Neural progenitor cell (in vitro differentiated cells): Measurements from ENCODE around the gene ZNF710. TPM values are rescaled to one million over a fixed set of nuclear protein-coding genes. Genes with fewer than 3 reads are reported as not detected.

Experiments
- DNase-seq: peaks from one replicate; pipeline ENCODE4 v3.0.0-alpha.2; 2016; ENCODE audit warnings: low spot score
- H2AFZ ChIP-seq: fragments of 200-600 bp; sonication (generic); replicated peaks from 2 replicates; pipeline ENCODE4 v1.6.1; 2016; ENCODE audit warnings: antibody characterized with exemption
- H3F3A ChIP-seq: fragments of 200-600 bp; sonication (generic); 2 replicates; pipeline ENCODE4 v1.6.1; 2016; ENCODE audit warnings: antibody characterized with exemption, low read depth
- H3K27ac ChIP-seq: fragments of 200-600 bp; sonication (generic); 2 replicates; pipeline ENCODE4 v1.5.1; 2016; ENCODE audit warnings: mild to moderate bottlenecking
- H3K27me3 ChIP-seq: fragments of 200-600 bp; sonication (generic); 2 replicates; pipeline ENCODE4 v1.6.1; 2016; ENCODE audit warnings: mild to moderate bottlenecking, moderate library complexity
- H3K36me3 ChIP-seq: fragments of 200-600 bp; sonication (generic); 2 replicates; pipeline ENCODE4 v1.5.1; 2016
- H3K4me1 ChIP-seq: fragments of 200-600 bp; sonication (generic); 2 replicates; pipeline ENCODE4 v1.6.1; 2016; ENCODE audit warnings: mixed run types
- H3K4me2 ChIP-seq: fragments of 200-600 bp; sonication (generic); 2 replicates; pipeline ENCODE4 v1.6.1; 2016
- H3K4me3 ChIP-seq: fragments of 200-600 bp; sonication (generic); 2 replicates; pipeline ENCODE4 v1.5.1; 2016
- H3K79me2 ChIP-seq: fragments of 200-600 bp; sonication (generic); 2 replicates; pipeline ENCODE4 v1.6.1; 2016; ENCODE audit warnings: low read depth
- H3K9ac ChIP-seq: fragments of 200-600 bp; sonication (generic); 2 replicates; pipeline ENCODE4 v1.6.1; 2016
- H3K9me3 ChIP-seq: fragments of 200-600 bp; sonication (generic); 2 replicates; pipeline ENCODE4 v1.5.1; 2016; ENCODE audit warnings: low read depth
- H4K20me1 ChIP-seq: fragments of 200-600 bp; sonication (generic); 2 replicates; pipeline ENCODE4 v1.6.1; 2016; ENCODE audit warnings: low read depth
- H3K27ac Mint-ChIP-seq: 3 replicates; pipeline ENCODE4 v1.8.0; 2021; ENCODE audit warnings: mixed read lengths
- H3K27me3 Mint-ChIP-seq: 2 replicates; pipeline ENCODE4 v1.8.0; 2022; ENCODE audit warnings: low read depth, mild to moderate bottlenecking, inconsistent platforms, moderate library complexity, mixed read lengths; ENCODE audit not compliant: insufficient read depth
- H3K36me3 Mint-ChIP-seq: 3 replicates; pipeline ENCODE4 v1.8.0; 2021; ENCODE audit warnings: mixed read lengths
- H3K4me1 Mint-ChIP-seq: 3 replicates; pipeline ENCODE4 v1.8.0; 2021; ENCODE audit warnings: mixed read lengths
- H3K4me3 Mint-ChIP-seq: 3 replicates; pipeline ENCODE4 v1.8.0; 2021; ENCODE audit warnings: mild to moderate bottlenecking, moderate library complexity, mixed read lengths
- H3K9me3 Mint-ChIP-seq: 3 replicates; pipeline ENCODE4 v1.8.0; 2020; ENCODE audit warnings: mixed read lengths
- EZH2 ChIP-seq: fragments of 200-600 bp; sonication (generic); IDR thresholded peaks from 2 replicates; pipeline ENCODE4 v1.6.1; 2017; ENCODE audit warnings: antibody characterized with exemption, mild to moderate bottlenecking, moderate library complexity
- EZH2phosphoT487 ChIP-seq: fragments of 200-600 bp; sonication (generic); IDR thresholded peaks from 2 replicates; pipeline ENCODE4 v1.6.1; 2017; ENCODE audit warnings: antibody characterized with exemption
- total RNA-seq: library from RNA; depleted of rRNA; stranded (reverse); fragments of >200 nt; gene quantifications from 2 replicates; pipeline ENCODE4 v1.2.3, GENCODE V29; 2015; ENCODE audit warnings: low replicate concordance
- TF ChIP-seq, protein P1 (sequence below): fragments of 200-600 bp; sonication (generic); IDR thresholded peaks from 2 replicates; pipeline ENCODE4 v1.5.1; 2017; ENCODE audit warnings: antibody characterized with exemption, mild to moderate bottlenecking

ZNF710 gene
- total RNA-seq, 1 donor from 2014 or later = 14.9 TPM

DNA sequence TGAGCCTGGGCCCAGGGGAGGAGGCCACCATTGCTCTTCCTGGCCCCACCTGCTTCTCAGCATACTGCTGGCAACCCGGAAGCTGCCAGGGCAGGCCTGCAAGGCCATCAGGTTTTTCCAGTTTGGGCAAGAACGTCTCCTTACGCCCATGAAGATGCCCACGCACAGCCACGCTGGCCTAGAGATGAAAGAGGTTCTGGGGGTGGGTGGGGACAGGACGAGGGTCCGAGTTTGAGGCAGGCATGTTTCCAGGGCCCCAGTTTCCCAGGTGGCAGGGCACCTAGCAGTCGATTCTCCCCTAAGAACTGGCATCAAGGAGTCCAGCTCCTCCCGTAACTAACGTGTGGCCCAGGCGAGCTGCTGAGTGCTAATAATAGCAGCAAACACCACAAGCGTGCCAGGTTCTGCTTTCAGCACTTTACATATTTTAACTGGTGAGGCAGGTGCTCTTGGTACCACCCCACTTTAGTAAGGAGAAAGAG, 45.8 kb downstream of the ZNF710 start:
- H3K27ac ChIP-seq = no peak overlapping the region
- H3F3A ChIP-seq = peaks cover 21% of the 10 kb centered on the region
- DNase-seq = no peak

DNA sequence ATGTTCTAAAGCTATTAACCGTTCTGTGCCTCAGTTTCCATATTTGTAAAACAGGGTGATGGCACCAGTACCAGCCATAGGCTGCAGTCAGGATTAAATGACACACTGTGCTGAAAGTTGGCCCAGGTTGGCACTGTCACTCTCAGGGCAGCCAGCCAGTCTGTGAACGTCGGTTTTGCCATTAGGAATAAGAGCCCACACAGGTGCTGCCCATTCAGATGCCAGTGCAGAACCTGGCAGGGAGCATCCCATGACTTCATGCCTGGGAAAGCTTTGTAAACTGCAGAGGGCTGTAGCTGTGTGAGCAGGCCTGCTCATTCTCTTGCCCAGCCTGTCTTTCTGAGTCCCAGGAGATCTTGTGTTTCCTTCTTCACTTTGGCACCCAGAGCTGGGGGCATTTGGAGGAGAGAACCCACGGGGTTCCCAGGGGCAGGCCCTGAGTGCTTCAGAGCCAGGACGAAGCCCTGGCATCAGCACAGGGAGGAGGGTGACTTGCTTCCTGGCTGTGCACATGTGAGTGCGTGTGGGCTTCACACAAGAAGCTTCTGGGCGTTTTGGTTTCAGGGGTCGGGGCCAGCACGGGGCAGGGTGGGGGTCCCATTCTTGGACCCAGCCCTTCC, 46.9 kb downstream of the ZNF710 start:
- H3K4me1 Mint-ChIP-seq = peaks cover 51% of the 10 kb centered on the region
- no peak overlapping the region for H3K27ac ChIP-seq
- no peak overlapping the region for H3K9ac ChIP-seq
- no peak for DNase-seq
- no peak overlapping the region for H2AFZ ChIP-seq
- peaks cover 82% of the 10 kb centered on the region for H3K79me2 ChIP-seq
- H4K20me1 ChIP-seq = peaks cover 8% of the 10 kb centered on the region
- H3K27me3 ChIP-seq = no peaks in the 10 kb centered on the region
- H3K4me1 ChIP-seq = peaks cover 15% of the 10 kb centered on the region
- no peaks in the 10 kb centered on the region for H3K27me3 Mint-ChIP-seq
- H3K27ac Mint-ChIP-seq = no peak overlapping the region
- H3K36me3 ChIP-seq = no peaks in the 10 kb centered on the region
- no peaks in the 10 kb centered on the region for H3K9me3 Mint-ChIP-seq
- no peaks in the 10 kb centered on the region for H3K9me3 ChIP-seq
- TF ChIP-seq EZH2 (no peak), EZH2phosphoT487 (no peak)
- TF ChIP-seq, protein P1, sequence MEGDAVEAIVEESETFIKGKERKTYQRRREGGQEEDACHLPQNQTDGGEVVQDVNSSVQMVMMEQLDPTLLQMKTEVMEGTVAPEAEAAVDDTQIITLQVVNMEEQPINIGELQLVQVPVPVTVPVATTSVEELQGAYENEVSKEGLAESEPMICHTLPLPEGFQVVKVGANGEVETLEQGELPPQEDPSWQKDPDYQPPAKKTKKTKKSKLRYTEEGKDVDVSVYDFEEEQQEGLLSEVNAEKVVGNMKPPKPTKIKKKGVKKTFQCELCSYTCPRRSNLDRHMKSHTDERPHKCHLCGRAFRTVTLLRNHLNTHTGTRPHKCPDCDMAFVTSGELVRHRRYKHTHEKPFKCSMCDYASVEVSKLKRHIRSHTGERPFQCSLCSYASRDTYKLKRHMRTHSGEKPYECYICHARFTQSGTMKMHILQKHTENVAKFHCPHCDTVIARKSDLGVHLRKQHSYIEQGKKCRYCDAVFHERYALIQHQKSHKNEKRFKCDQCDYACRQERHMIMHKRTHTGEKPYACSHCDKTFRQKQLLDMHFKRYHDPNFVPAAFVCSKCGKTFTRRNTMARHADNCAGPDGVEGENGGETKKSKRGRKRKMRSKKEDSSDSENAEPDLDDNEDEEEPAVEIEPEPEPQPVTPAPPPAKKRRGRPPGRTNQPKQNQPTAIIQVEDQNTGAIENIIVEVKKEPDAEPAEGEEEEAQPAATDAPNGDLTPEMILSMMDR = no peak
- H3K4me2 ChIP-seq = no peak overlapping the region
- no peak overlapping the region for H3K4me3 Mint-ChIP-seq
- peaks cover 6% of the 10 kb centered on the region for H3K36me3 Mint-ChIP-seq
- no peak overlapping the region for H3K4me3 ChIP-seq
- peaks cover 14% of the 10 kb centered on the region for H3F3A ChIP-seq

More for the DNA sequence above, 45.8 kb downstream of the ZNF710 start:
- H3K9me3 ChIP-seq = no peaks in the 10 kb centered on the region
- Mint-ChIP-seq H3K27me3 (no peaks in the 10 kb centered on the region), H3K4me3 (no peak overlapping the region), H3K36me3 (peaks cover 4% of the 10 kb centered on the region), H3K27ac (peak overlapping the region; percentile 57), H3K9me3 (no peaks in the 10 kb centered on the region), H3K4me1 (peaks cover 48% of the 10 kb centered on the region)
- H4K20me1 ChIP-seq = peaks cover 4% of the 10 kb centered on the region
- peaks cover 76% of the 10 kb centered on the region for H3K79me2 ChIP-seq
- peaks cover 22% of the 10 kb centered on the region for H3K4me1 ChIP-seq
- no peak for TF ChIP-seq EZH2phosphoT487
- no peak for TF ChIP-seq EZH2
- TF ChIP-seq, protein P1 = no peak
- H2AFZ ChIP-seq = no peak overlapping the region
- H3K4me2 ChIP-seq = no peak overlapping the region
- no peaks in the 10 kb centered on the region for H3K36me3 ChIP-seq
- no peak overlapping the region for H3K4me3 ChIP-seq
- H3K27me3 ChIP-seq = no peaks in the 10 kb centered on the region
- no peak overlapping the region for H3K9ac ChIP-seq

DNA sequence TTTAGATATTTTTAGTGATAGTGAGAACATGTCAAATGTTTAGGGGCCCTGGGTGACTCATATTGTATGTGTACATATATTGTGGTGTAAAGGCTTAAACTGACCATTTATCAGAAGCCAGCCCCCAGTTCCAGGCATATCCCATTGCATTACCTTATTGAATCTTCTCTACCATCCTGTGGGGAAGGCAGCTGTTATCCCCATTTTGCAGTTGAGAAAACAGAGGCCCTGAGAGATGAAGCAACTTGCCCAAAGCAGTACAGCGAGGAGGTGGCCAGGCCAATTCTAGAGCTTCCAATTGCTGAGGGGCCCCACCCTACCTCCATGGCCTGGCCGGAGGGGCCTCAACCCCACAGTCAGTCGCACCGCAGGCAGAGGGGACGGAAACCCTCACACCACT, 47.9 kb downstream of the ZNF710 start:
- Histone ChIP-seq H3K27ac (no peak overlapping the region), H3K27me3 (no peaks in the 10 kb centered on the region), H3K4me3 (no peak overlapping the region), H3K9me3 (no peaks in the 10 kb centered on the region), H2AFZ (no peak overlapping the region), H3F3A (peaks cover 12% of the 10 kb centered on the region), H3K36me3 (no peaks in the 10 kb centered on the region), H3K4me2 (no peak overlapping the region), H4K20me1 (peaks cover 18% of the 10 kb centered on the region), H3K79me2 (peaks cover 91% of the 10 kb centered on the region), H3K9ac (no peak overlapping the region), H3K4me1 (peaks cover 16% of the 10 kb centered on the region)
- TF ChIP-seq, protein P1 = no peak
- TF ChIP-seq EZH2 (no peak), EZH2phosphoT487 (no peak)
- no peak for DNase-seq
- Mint-ChIP-seq H3K27me3 (no peaks in the 10 kb centered on the region), H3K27ac (peak overlapping the region; percentile 73), H3K9me3 (no peaks in the 10 kb centered on the region), H3K4me1 (peaks cover 51% of the 10 kb centered on the region), H3K36me3 (peaks cover 6% of the 10 kb centered on the region), H3K4me3 (no peak overlapping the region)
